Measurements from ENCODE around the gene CNGA3. TPM values are rescaled to one million over a fixed set of nuclear protein-coding genes. Genes with fewer than 3 reads are reported as not detected.
"Not testable (repeated sequence)": the region's sequence is repeated elsewhere in the genome, so short reads cannot be mapped to it uniquely, and the experiment has no call there.

Gene CNGA3
- total and polyA plus RNA-seq, 8 donors, result 0.12 to 6.4 (median 0.14) TPM; not detected in 3

- TF ChIP-seq, protein P1, sequence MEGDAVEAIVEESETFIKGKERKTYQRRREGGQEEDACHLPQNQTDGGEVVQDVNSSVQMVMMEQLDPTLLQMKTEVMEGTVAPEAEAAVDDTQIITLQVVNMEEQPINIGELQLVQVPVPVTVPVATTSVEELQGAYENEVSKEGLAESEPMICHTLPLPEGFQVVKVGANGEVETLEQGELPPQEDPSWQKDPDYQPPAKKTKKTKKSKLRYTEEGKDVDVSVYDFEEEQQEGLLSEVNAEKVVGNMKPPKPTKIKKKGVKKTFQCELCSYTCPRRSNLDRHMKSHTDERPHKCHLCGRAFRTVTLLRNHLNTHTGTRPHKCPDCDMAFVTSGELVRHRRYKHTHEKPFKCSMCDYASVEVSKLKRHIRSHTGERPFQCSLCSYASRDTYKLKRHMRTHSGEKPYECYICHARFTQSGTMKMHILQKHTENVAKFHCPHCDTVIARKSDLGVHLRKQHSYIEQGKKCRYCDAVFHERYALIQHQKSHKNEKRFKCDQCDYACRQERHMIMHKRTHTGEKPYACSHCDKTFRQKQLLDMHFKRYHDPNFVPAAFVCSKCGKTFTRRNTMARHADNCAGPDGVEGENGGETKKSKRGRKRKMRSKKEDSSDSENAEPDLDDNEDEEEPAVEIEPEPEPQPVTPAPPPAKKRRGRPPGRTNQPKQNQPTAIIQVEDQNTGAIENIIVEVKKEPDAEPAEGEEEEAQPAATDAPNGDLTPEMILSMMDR (IDR thresholded peaks at IDR 0.05), result no peak
- no peak for TF ChIP-seq POLR2AphosphoS5 (IDR thresholded peaks at IDR 0.05)
- TF ChIP-seq POLR2A (IDR thresholded peaks at IDR 0.05), result no peak
- TF ChIP-seq EP300 (IDR thresholded peaks at IDR 0.05), result no peak
- peaks cover 12 to 29% (median 25%) of the 10 kb centered on the region in 4 donors for H3K9me3 ChIP-seq
- H3K27ac ChIP-seq, result no peak overlapping the region
- no peaks in the 10 kb centered on the region for H3K36me3 ChIP-seq
- no peak for DNase-seq
- H3K4me1 ChIP-seq, result no peaks in the 10 kb centered on the region
- no peak overlapping the region for H3K4me3 ChIP-seq
- H3K27me3 ChIP-seq, result peaks cover 0 to 2% (median 0%) of the 10 kb centered on the region in 3 donors
- intact Hi-C loops (cut with DNase I; ENCODE audit: low total_unique reads), result no loop called here
- WGBS, 5 donors, result 36 to 47% (median 44%) methylated on average over 3 of the region's 3 CpGs
Observed at GRCh38 chr2:98317214-98317613, 29.0 kb upstream of the CNGA3 start.

- not testable (repeated sequence) for DNase-seq
- WGBS, 5 donors, result 94 to 99% (median 97%) methylated on average over 3 of the region's 3 CpGs
Observed at GRCh38 chr2:98320171-98320570, 26.1 kb upstream of the CNGA3 start.

GRCh38 chr2:98324181-98324580 is 22.1 kb upstream of the CNGA3 start:
- no peaks in the 10 kb centered on the region for H3K36me3 ChIP-seq
- TF ChIP-seq POLR2AphosphoS5 (IDR thresholded peaks at IDR 0.05), result no peak
- TF ChIP-seq, protein P1 (IDR thresholded peaks at IDR 0.05), result no peak
- TF ChIP-seq POLR2A (IDR thresholded peaks at IDR 0.05), result no peak
- TF ChIP-seq EP300 (IDR thresholded peaks at IDR 0.05), result no peak
- no peak for DNase-seq
- 62 to 67% (median 63%) methylated on average over 2 of the region's 2 CpGs for WGBS, 5 donors
- no peak overlapping the region for H3K4me3 ChIP-seq
- intact Hi-C loops (cut with DNase I; ENCODE audit: low total_unique reads), result no loop called here
- H3K27ac ChIP-seq, result no peak overlapping the region
- peaks cover 15 to 55% (median 40%) of the 10 kb centered on the region in 4 donors for H3K9me3 ChIP-seq
- no peaks in the 10 kb centered on the region for H3K27me3 ChIP-seq
- H3K4me1 ChIP-seq, result no peaks in the 10 kb centered on the region

More at GRCh38 chr2:98320171-98320570, 26.1 kb upstream of the CNGA3 start:
- H3K36me3 ChIP-seq; intact Hi-C loops (cut with DNase I; ENCODE audit: low total_unique reads); H3K4me1 ChIP-seq; H3K4me3 ChIP-seq; H3K27me3 ChIP-seq; H3K27ac ChIP-seq: not testable (repeated sequence)
- H3K9me3 ChIP-seq, result peaks cover 15 to 50% (median 37%) of the 10 kb centered on the region in 4 donors

DNA sequence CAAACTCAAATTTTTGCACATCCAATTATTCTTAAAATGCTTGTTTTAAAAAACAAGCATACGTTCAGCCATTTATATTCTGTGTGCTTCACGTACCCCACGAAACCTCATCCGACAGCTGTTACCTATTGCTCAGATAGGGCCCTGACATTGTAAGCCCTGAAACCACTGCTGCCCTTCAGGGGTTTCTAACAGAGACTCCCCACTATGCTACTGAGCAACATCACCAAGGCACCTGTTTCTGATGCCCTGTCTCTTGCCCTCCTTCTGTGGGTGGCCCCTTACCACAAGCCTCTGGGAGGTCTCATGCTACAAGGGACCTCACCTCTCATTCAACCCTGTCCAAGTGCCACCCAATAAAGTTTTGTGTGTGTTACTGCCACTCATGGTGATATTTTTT is 18.5 kb upstream of the CNGA3 start:
- Histone ChIP-seq H3K36me3 (no peaks in the 10 kb centered on the region), H3K4me1 (no peaks in the 10 kb centered on the region), H3K9me3 (peaks cover 4 to 21% (median 12%) of the 10 kb centered on the region in 4 donors), H3K27me3 (no peaks in the 10 kb centered on the region), H3K27ac (no peak overlapping the region), H3K4me3 (no peak overlapping the region)
- no peak for DNase-seq
- 93 to 99% (median 97%) methylated on average over 4 of the region's 4 CpGs for WGBS, 5 donors
- no peak for TF ChIP-seq POLR2AphosphoS5 (IDR thresholded peaks at IDR 0.05)
- no peak for TF ChIP-seq EP300 (IDR thresholded peaks at IDR 0.05)
- TF ChIP-seq, protein P1 (IDR thresholded peaks at IDR 0.05), result no peak
- TF ChIP-seq POLR2A (IDR thresholded peaks at IDR 0.05), result no peak
- intact Hi-C loops (cut with DNase I; ENCODE audit: low total_unique reads), result no loop called here

GRCh38 chr2:98329549-98329948 is 16.7 kb upstream of the CNGA3 start:
- intact Hi-C loops (cut with DNase I; ENCODE audit: low total_unique reads), result no loop called here
- peaks cover 0 to 7% (median 3%) of the 10 kb centered on the region in 4 donors for H3K9me3 ChIP-seq
- H3K27me3 ChIP-seq, result peaks cover 0 to 3% (median 0%) of the 10 kb centered on the region in 3 donors
- H3K27ac ChIP-seq, result no peak overlapping the region
- 85 to 94% (median 88%) methylated on average over 4 of the region's 4 CpGs for WGBS, 5 donors
- no peak overlapping the region for H3K4me3 ChIP-seq
- H3K4me1 ChIP-seq, result peaks cover 0 to 10% (median 2%) of the 10 kb centered on the region in 4 donors
- no peaks in the 10 kb centered on the region for H3K36me3 ChIP-seq
- DNase-seq, result no peak
- TF ChIP-seq, protein P1 (IDR thresholded peaks at IDR 0.05), result no peak
- TF ChIP-seq POLR2AphosphoS5 (IDR thresholded peaks at IDR 0.05) (no peak), EP300 (IDR thresholded peaks at IDR 0.05) (no peak), POLR2A (IDR thresholded peaks at IDR 0.05) (no peak)
